GM21515 (cell line): ENCODE measurements around the gene SH3GL1.

Experiments
- ATAC-seq: cut with Tn5 transposase; IDR thresholded peaks from one replicate; pipeline ENCODE4 v1.9.1; 2021; ENCODE audit not compliant: unreplicated experiment

The SH3GL1 gene

DNA sequence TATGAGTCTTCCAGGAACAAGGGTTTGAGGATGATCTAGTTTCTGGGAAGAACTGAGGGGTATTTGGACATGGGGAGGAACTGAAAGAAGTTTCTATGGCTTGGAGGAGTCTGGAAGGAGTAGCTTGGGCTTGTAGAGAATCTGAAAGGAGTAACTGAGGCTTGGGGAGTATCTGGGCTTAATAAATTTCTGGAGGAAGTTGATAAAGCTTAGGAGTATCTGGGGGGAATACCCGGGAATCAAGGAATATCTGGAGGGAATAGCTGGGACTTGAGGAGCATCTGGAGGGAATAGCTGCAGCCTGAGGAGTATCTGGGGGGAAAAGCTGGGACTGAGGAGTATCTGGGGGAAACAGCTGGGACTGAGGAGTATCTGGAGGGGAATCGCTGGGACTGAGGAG is 79.9 kb downstream of the SH3GL1 start:
- no peak for ATAC-seq

- ATAC-seq, result no peak
These were observed 81.2 kb downstream of the SH3GL1 start for GRCh38 chr19:4319067-4319718.

GRCh38 chr19:4318460-4318859 is 81.9 kb downstream of the SH3GL1 start:
- ATAC-seq, result no peak

DNA sequence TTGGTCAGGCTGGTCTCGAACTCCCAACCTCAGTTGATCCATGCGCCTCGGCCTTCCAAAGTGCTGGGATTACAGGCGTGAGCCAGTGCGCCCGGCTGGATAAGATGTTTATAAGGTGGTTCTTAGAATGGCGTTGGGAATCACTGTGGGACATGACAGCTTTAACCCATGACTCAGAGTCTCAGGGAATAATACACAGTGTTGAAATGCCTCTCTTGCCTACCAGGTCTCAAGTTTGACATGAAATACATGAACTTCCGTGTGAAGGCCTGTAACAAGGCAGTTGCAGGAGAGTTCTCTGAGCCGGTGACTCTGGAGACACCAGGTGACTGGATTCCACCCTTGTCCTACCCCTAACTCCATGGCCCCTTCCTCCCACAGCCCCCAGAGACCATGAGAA is 83.4 kb downstream of the SH3GL1 start:
- ATAC-seq, result no peak

GRCh38 chr19:4313847-4314490 is 86.4 kb downstream of the SH3GL1 start:
- ATAC-seq, result no peak
